Right forelimb (tissue), 1 donor: ENCODE data around the gene CABLES2.

Experiments used
- DNase-seq: peaks from one replicate; pipeline ENCODE4 v3.0.0-alpha.2; 2018

CABLES2 gene

GRCh38 chr20:62417981-62418708 is 11.1 kb upstream of the CABLES2 start:
- DNase-seq: no peak

GRCh38 chr20:62416651-62417637 is 9.9 kb upstream of the CABLES2 start:
- DNase-seq: no peak

GRCh38 chr20:62415354-62416111 is 8.4 kb upstream of the CABLES2 start:
- DNase-seq: no peak

- no peak for DNase-seq
Observed at GRCh38 chr20:62413896-62414481, 6.9 kb upstream of the CABLES2 start.

GRCh38 chr20:62413025-62413570 is 6.0 kb upstream of the CABLES2 start:
- no peak for DNase-seq

GRCh38 chr20:62412194-62413024 is 5.3 kb upstream of the CABLES2 start:
- DNase-seq: no peak

GRCh38 chr20:62411479-62412193 is 4.6 kb upstream of the CABLES2 start:
- DNase-seq: no peak

- DNase-seq: no peak
Observed at GRCh38 chr20:62410746-62411478, 3.8 kb upstream of the CABLES2 start.

- DNase-seq: no peak
Observed at GRCh38 chr20:62409931-62410745, 3.1 kb upstream of the CABLES2 start.

- DNase-seq: no peak
Observed at GRCh38 chr20:62409086-62409853, 2.2 kb upstream of the CABLES2 start.

- no peak for DNase-seq
Observed at GRCh38 chr20:62408640-62409039, 1.6 kb upstream of the CABLES2 start.

GRCh38 chr20:62408055-62408454 is 970 bp upstream of the CABLES2 start:
- no peak for DNase-seq

- no peak for DNase-seq
Observed at GRCh38 chr20:62406635-62407176, 379 bp downstream of the CABLES2 start.

- no peak for DNase-seq
Observed at GRCh38 chr20:62405981-62406513, 1.0 kb downstream of the CABLES2 start.

GRCh38 chr20:62405108-62405980 is 1.7 kb downstream of the CABLES2 start:
- DNase-seq: no peak

- no peak for DNase-seq
Observed at GRCh38 chr20:62404761-62405107, 2.4 kb downstream of the CABLES2 start.
